ENCODE data around the gene TRAPPC2B. TPM values are rescaled to one million over a fixed set of nuclear protein-coding genes. Genes with fewer than 3 reads are reported as not detected.

TRAPPC2B gene
- total and polyA plus RNA-seq, 8 donors = 4.1 to 42.0 (median 21.9) TPM; not detected in 1

- intact Hi-C loops (cut with DNase I; ENCODE audit: low total_unique reads) = no loop called here
- WGBS, 5 donors = 0 to 20% (median 0%) methylated on average over 1 of the region's 1 CpG
- DNase-seq = no peak
- Histone ChIP-seq H3K9me3 (peaks cover 0 to 37% (median 26%) of the 10 kb centered on the region in 4 donors), H3K27me3 (peaks cover 0 to 18% (median 14%) of the 10 kb centered on the region in 3 donors), H3K36me3 (peaks cover 13 to 25% (median 18%) of the 10 kb centered on the region in 4 donors), H3K27ac (peak overlapping the region; percentile 64 to 92 (median 87)), H3K4me3 (peak overlapping the region; percentile 76 to 95 (median 84)), H3K4me1 (peaks cover 14 to 29% (median 22%) of the 10 kb centered on the region in 4 donors)
- TF ChIP-seq POLR2A (IDR thresholded peaks at IDR 0.05) = no peak
- no peak for TF ChIP-seq EP300 (IDR thresholded peaks at IDR 0.05)
- TF ChIP-seq CTCF (IDR thresholded peaks at IDR 0.05) = no peak
- TF ChIP-seq POLR2AphosphoS5 (IDR thresholded peaks at IDR 0.05) = no peak
Observed at GRCh38 chr19:57319869-57320179, 43.5 kb upstream of the TRAPPC2B start.

GRCh38 chr19:57320180-57321084, 42.9 kb upstream of the TRAPPC2B start, which contains the start of gene ZNF543:
Gene ZNF543 (plus strand): TSS chr19:57320472. CDS start chr19:57320854, 382 bp downstream.
- 0 to 2% (median 1%) methylated on average over 31 to 71 of the region's 71 CpGs for WGBS, 5 donors
- peaks cover 0 to 18% (median 14%) of the 10 kb centered on the region in 3 donors for H3K27me3 ChIP-seq
- H3K4me1 ChIP-seq = peaks cover 14 to 29% (median 22%) of the 10 kb centered on the region in 4 donors
- peak within 1 kb of the TSS; percentile 76 to 95 (median 84) for H3K4me3 ChIP-seq
- peaks cover 19 to 31% (median 24%) of the 10 kb centered on the region in 4 donors for H3K36me3 ChIP-seq
- peaks cover 0 to 43% (median 32%) of the 10 kb centered on the region in 4 donors for H3K9me3 ChIP-seq
- H3K27ac ChIP-seq = peak within 1 kb of the TSS; percentile 64 to 92 (median 87)
- peak; percentile 95 to 99 for DNase-seq
- TF ChIP-seq POLR2A (IDR thresholded peaks at IDR 0.05) (peak in 1 of 4 donors; percentile 17), EP300 (IDR thresholded peaks at IDR 0.05) (no peak), POLR2AphosphoS5 (IDR thresholded peaks at IDR 0.05) (peak; percentile 76 to 86 (median 85)), CTCF (IDR thresholded peaks at IDR 0.05) (no peak)
- intact Hi-C loops (cut with DNase I; ENCODE audit: low total_unique reads) = no loop called here

DNA sequence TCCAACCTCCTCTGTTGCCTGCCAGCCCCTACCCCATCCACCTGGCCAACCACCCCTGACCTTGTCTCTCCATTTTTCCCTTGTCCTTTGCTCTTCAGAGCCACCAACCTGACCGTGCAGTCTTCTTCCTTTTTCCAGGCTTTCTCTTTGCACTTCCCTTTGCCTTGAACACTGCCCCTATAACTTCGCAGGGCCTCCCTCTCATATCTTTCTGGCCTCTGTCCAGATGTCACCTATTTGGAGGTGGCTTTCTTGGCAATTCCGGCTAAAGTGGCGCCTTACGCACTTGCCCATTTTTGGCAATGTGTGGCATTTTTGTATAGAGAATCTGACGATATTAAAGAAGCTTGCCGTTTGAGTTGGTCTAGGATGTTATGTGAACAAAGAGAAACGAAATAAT, 42.2 kb upstream of the TRAPPC2B start:
- intact Hi-C loops (cut with DNase I; ENCODE audit: low total_unique reads) = no loop called here
- H3K27ac ChIP-seq = peak overlapping the region in 4 of 5 donors; percentile 86 to 92 (median 89)
- WGBS, 5 donors = 27 to 37% (median 29%) methylated on average over 8 of the region's 8 CpGs
- H3K4me1 ChIP-seq = peaks cover 14 to 29% (median 22%) of the 10 kb centered on the region in 4 donors
- H3K9me3 ChIP-seq = peaks cover 4 to 49% (median 39%) of the 10 kb centered on the region in 4 donors
- DNase-seq = peak in 1 of 2 donors; percentile 42
- peaks cover 25 to 38% (median 31%) of the 10 kb centered on the region in 4 donors for H3K36me3 ChIP-seq
- TF ChIP-seq POLR2AphosphoS5 (IDR thresholded peaks at IDR 0.05) = no peak
- no peak for TF ChIP-seq CTCF (IDR thresholded peaks at IDR 0.05)
- TF ChIP-seq EP300 (IDR thresholded peaks at IDR 0.05) = no peak
- TF ChIP-seq POLR2A (IDR thresholded peaks at IDR 0.05) = no peak
- H3K4me3 ChIP-seq = peak overlapping the region; percentile 76 to 95 (median 84)
- H3K27me3 ChIP-seq = peaks cover 0 to 18% (median 14%) of the 10 kb centered on the region in 3 donors

- Histone ChIP-seq H3K27me3 (peaks cover 0 to 18% (median 14%) of the 10 kb centered on the region in 3 donors), H3K36me3 (peaks cover 32 to 44% (median 37%) of the 10 kb centered on the region in 4 donors), H3K9me3 (peaks cover 6 to 56% (median 46%) of the 10 kb centered on the region in 4 donors), H3K4me3 (peak overlapping the region in 3 of 4 donors; percentile 76 to 95 (median 83)), H3K4me1 (peaks cover 14 to 29% (median 22%) of the 10 kb centered on the region in 4 donors), H3K27ac (no peak overlapping the region)
- DNase-seq = no peak
- 54 to 88% (median 69%) methylated on average over 3 of the region's 3 CpGs for WGBS, 5 donors
- no peak for TF ChIP-seq CTCF (IDR thresholded peaks at IDR 0.05)
- TF ChIP-seq POLR2A (IDR thresholded peaks at IDR 0.05) = no peak
- TF ChIP-seq POLR2AphosphoS5 (IDR thresholded peaks at IDR 0.05) = no peak
- no peak for TF ChIP-seq EP300 (IDR thresholded peaks at IDR 0.05)
- intact Hi-C loops (cut with DNase I; ENCODE audit: low total_unique reads) = no loop called here
Observed at GRCh38 chr19:57321751-57322150, 41.6 kb upstream of the TRAPPC2B start.
